WERI-Rb-1 (cell line): Measurements from ENCODE around the gene TNFRSF6B.

Experiments
- DNase-seq: peaks from one replicate; pipeline ENCODE4 v3.0.0-alpha.2; 2020
- H3K27ac ChIP-seq: fragments of 250-450 bp; sonication (Bioruptor Pico); 2 replicates; pipeline ENCODE4 v1.5.1; 2020; ENCODE audit warnings: mild to moderate bottlenecking, moderate library complexity
- H3K27me3 ChIP-seq: fragments of 250-450 bp; sonication (Bioruptor Pico); 2 replicates; pipeline ENCODE4 v1.5.1; 2021; ENCODE audit warnings: mild to moderate bottlenecking, low read depth, moderate library complexity; ENCODE audit not compliant: insufficient read depth, severe bottlenecking
- H3K36me3 ChIP-seq: fragments of 250-450 bp; sonication (Bioruptor Pico); 2 replicates; pipeline ENCODE4 v1.5.1; 2020; ENCODE audit warnings: mild to moderate bottlenecking, moderate library complexity
- H3K4me3 ChIP-seq: 2 replicates; pipeline ENCODE4 v1.5.1; 2011; ENCODE audit warnings: low read depth, mild to moderate bottlenecking, control low read depth, low read length
- H3K9me3 ChIP-seq: fragments of 250-450 bp; sonication (Bioruptor Pico); 2 replicates; pipeline ENCODE4 v1.5.1; 2021; ENCODE audit warnings: mild to moderate bottlenecking, moderate library complexity; ENCODE audit not compliant: severe bottlenecking
- TF ChIP-seq, protein P1 (sequence below): IDR thresholded peaks from 2 replicates; pipeline ENCODE4 v1.5.1; 2011; ENCODE audit warnings: low read depth, mild to moderate bottlenecking, control low read depth, inconsistent platforms, low read length

The TNFRSF6B gene

GRCh38 chr20:63744158-63744557, 47.7 kb downstream of the TNFRSF6B start:
- Histone ChIP-seq H3K4me3 (no peak overlapping the region), H3K9me3 (no peaks in the 10 kb centered on the region), H3K36me3 (peaks cover 7% of the 10 kb centered on the region), H3K27me3 (no peaks in the 10 kb centered on the region), H3K27ac (no peak overlapping the region)
- TF ChIP-seq, protein P1, sequence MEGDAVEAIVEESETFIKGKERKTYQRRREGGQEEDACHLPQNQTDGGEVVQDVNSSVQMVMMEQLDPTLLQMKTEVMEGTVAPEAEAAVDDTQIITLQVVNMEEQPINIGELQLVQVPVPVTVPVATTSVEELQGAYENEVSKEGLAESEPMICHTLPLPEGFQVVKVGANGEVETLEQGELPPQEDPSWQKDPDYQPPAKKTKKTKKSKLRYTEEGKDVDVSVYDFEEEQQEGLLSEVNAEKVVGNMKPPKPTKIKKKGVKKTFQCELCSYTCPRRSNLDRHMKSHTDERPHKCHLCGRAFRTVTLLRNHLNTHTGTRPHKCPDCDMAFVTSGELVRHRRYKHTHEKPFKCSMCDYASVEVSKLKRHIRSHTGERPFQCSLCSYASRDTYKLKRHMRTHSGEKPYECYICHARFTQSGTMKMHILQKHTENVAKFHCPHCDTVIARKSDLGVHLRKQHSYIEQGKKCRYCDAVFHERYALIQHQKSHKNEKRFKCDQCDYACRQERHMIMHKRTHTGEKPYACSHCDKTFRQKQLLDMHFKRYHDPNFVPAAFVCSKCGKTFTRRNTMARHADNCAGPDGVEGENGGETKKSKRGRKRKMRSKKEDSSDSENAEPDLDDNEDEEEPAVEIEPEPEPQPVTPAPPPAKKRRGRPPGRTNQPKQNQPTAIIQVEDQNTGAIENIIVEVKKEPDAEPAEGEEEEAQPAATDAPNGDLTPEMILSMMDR: no peak
- DNase-seq: no peak

- no peaks in the 10 kb centered on the region for H3K27me3 ChIP-seq
- no peaks in the 10 kb centered on the region for H3K9me3 ChIP-seq
- H3K4me3 ChIP-seq: no peak overlapping the region
- TF ChIP-seq, protein P1: no peak
- H3K27ac ChIP-seq: no peak overlapping the region
- peaks cover 7% of the 10 kb centered on the region for H3K36me3 ChIP-seq
- no peak for DNase-seq
These were observed 48.3 kb downstream of the TNFRSF6B start for GRCh38 chr20:63744574-63745423.

DNA sequence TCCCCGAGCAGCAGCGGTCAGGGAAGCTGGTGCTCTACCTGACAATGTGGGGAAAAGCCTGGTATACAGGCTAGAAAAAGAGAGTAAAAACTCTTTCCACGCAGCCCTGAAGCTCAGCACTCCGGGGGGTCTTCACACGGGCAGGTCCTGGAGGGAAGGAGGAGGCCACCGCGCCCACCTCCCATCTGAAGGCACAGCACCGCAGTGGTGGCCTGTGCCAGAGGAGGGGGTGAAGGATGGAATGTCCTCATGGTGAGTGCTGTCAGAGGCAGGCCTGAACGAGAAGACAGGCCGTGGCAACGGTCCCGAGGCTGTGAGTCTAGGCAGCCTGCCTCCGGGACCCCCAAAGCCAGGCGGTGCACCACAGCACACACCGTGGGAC, 49.0 kb downstream of the TNFRSF6B start:
- no peak overlapping the region for H3K27ac ChIP-seq
- H3K4me3 ChIP-seq: no peak overlapping the region
- TF ChIP-seq, protein P1: no peak
- H3K36me3 ChIP-seq: peaks cover 7% of the 10 kb centered on the region
- no peaks in the 10 kb centered on the region for H3K9me3 ChIP-seq
- no peaks in the 10 kb centered on the region for H3K27me3 ChIP-seq
- DNase-seq: no peak

DNA sequence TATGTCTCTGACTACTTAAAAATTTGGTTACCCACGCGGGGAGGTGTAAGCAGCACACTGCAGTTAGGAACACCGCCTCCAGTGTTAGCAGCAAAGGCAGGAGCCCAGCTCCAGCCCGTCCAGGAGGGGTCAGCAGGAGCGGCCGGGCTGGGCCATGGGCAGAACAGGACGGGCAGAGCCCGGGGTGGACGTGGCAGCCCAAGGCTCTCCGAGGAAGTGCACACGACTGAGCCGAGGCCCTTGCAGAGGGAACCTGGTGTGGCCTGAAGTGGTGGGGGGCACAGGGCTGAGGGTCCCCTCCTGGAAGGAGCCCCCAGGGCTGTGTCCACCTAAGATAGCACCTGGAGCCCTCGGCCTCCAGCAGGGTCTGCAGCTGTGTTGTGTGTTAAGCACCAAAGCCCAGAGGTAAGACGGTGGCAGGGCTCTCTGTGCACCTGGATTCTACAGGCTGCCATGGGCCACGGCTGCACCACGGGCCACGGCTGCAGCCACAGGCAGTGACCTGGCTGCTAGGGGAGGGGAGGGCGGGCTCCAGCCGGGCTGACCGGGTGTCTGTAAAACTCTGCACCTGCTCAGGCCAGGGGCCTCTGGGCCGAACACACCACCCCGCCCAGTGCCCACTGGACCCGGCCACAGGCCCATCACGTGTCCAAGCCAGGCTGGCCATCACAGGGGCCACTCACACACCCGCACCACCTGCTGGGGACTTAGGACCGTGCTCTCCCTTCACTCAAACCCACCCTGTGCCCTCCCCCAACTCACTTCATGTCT, 49.7 kb downstream of the TNFRSF6B start:
- no peak for DNase-seq
- TF ChIP-seq, protein P1: no peak
- H3K27ac ChIP-seq: no peak overlapping the region

DNA sequence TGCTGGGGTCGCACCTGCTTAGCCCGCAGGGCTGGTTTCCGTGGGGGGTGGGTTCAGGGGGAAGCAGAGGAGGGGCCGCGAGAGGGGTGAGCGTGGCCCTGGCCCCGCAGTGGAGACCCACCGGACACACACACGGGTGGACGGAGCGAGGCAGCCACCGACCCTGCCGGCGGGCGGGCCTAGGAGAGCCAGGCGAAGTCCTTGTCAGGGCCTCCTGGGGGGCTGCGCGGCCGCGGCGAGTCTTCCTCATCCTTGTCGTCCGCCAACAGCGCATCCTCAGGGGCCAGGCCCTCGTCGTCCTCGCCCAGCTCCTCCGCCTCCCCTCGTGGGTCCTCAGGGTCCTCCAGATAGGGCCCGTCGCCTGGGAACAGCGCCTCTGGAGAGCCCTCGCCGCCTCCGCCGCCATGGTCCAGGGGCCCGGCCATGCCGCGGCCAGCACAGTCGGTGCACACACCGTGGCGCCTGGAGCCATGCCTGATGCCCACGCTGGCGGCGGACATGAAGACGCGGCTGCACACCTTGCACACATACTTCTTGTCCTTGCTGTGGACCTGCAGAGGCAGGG, 50.4 kb downstream of the TNFRSF6B start:
- H3K27ac ChIP-seq: no peak overlapping the region
- TF ChIP-seq, protein P1: no peak
- no peaks in the 10 kb centered on the region for H3K27me3 ChIP-seq
- no peaks in the 10 kb centered on the region for H3K9me3 ChIP-seq
- no peak for DNase-seq
- no peak overlapping the region for H3K4me3 ChIP-seq
- peaks cover 7% of the 10 kb centered on the region for H3K36me3 ChIP-seq

More for the DNA sequence above, 49.7 kb downstream of the TNFRSF6B start:
- Histone ChIP-seq H3K27me3 (no peaks in the 10 kb centered on the region), H3K9me3 (no peaks in the 10 kb centered on the region), H3K4me3 (no peak overlapping the region), H3K36me3 (peaks cover 7% of the 10 kb centered on the region)
